ENCODE measurements around the gene SH3PXD2A. TPM values are rescaled to one million over a fixed set of nuclear protein-coding genes. Genes with fewer than 3 reads are reported as not detected.

Gene SH3PXD2A
- total RNA-seq, 2 donors from 2014 or later: 8.7 to 13.7 TPM

DNA sequence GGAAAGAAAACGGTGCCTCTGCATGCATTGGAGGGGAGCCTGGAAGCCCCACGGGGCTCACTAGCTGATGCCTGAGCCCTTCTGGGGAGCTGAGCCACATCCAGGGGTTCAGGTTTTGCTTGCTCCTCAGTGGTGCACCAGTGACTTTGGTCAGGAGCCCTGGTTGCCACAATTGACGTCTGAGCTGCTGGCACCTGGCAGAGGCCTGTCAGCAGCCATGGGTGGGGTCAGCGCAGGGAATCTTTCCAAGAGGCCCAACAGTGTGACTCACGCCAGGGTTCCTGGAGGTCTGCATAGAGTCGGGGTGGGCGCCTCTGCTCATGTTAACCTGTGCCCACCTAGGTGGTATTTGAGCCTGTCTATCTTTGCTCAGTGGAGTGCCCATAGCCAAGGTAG, 223.1 kb downstream of the SH3PXD2A start:
- peak overlapping the region; percentile 9 to 42 for H3K27ac Mint-ChIP-seq
- ATAC-seq (no peak), DNase-seq (ENCODE audit: low spot score in 2 of 2) (no peak)
- no peaks in the 10 kb centered on the region for H3K9me3 Mint-ChIP-seq
- no peaks in the 10 kb centered on the region for H3K36me3 Mint-ChIP-seq

- no peak for DNase-seq (ENCODE audit: low spot score in 2 of 2)
- Mint-ChIP-seq H3K36me3 (no peaks in the 10 kb centered on the region), H3K9me3 (no peaks in the 10 kb centered on the region), H3K27ac (no peak overlapping the region)
- no peak for ATAC-seq
Measured at GRCh38 chr10:103630156-103630555, 225.2 kb downstream of the SH3PXD2A start.

GRCh38 chr10:103629581-103629980, 225.8 kb downstream of the SH3PXD2A start:
- Mint-ChIP-seq H3K27ac (no peak overlapping the region), H3K9me3 (no peaks in the 10 kb centered on the region), H3K36me3 (no peaks in the 10 kb centered on the region)
- ATAC-seq (no peak), DNase-seq (ENCODE audit: low spot score in 2 of 2) (no peak)

GRCh38 chr10:103627893-103628292, 227.5 kb downstream of the SH3PXD2A start:
- ATAC-seq (no peak), DNase-seq (ENCODE audit: low spot score in 2 of 2) (no peak)
- H3K9me3 Mint-ChIP-seq: no peaks in the 10 kb centered on the region
- H3K36me3 Mint-ChIP-seq: no peaks in the 10 kb centered on the region
- peak overlapping the region; percentile 11 to 55 for H3K27ac Mint-ChIP-seq

- DNase-seq (ENCODE audit: low spot score in 2 of 2) (no peak), ATAC-seq (no peak)
- Mint-ChIP-seq H3K36me3 (no peaks in the 10 kb centered on the region), H3K9me3 (no peaks in the 10 kb centered on the region), H3K27ac (no peak overlapping the region)
Measured at GRCh38 chr10:103627111-103627892, 228.1 kb downstream of the SH3PXD2A start.

- Mint-ChIP-seq H3K27ac (no peak overlapping the region), H3K36me3 (no peaks in the 10 kb centered on the region), H3K9me3 (no peaks in the 10 kb centered on the region)
- DNase-seq (ENCODE audit: low spot score in 2 of 2) (no peak), ATAC-seq (no peak)
Measured at GRCh38 chr10:103626178-103626577, 229.2 kb downstream of the SH3PXD2A start.

DNA sequence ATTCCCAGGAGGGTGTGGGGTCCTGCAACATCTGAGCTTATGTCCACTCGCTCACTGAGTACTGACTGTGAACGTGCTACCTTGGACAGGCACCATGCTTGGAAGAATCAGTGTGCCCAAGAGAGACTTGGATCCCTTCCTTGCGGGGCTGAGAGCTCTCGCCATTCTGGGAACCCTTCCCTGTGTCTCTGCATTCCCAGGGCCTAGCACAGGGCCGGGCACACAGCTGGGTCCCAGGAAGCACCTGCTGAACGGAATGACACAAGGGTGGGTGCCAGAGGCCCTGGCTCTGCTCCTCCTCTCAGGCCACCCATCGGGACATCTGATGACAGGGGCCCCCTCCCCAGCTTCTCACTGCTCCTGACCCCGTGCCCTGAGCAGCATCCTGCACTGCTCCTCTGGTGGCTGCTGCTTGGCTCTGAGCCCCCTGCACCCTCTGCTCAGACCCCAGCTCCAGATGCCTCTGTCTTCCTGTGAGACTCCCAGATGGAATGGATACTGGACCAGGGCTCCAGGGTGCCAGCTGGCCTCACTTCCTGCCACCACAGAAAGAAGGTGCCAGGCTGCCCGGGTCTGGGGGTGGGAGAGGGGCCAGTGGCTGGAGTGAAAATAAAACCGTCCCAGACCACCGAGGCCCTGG, 232.3 kb downstream of the SH3PXD2A start:
- no peak overlapping the region for H3K27ac Mint-ChIP-seq
- no peaks in the 10 kb centered on the region for H3K36me3 Mint-ChIP-seq
- DNase-seq (ENCODE audit: low spot score in 2 of 2) (no peak), ATAC-seq (no peak)
- H3K9me3 Mint-ChIP-seq: no peaks in the 10 kb centered on the region

DNA sequence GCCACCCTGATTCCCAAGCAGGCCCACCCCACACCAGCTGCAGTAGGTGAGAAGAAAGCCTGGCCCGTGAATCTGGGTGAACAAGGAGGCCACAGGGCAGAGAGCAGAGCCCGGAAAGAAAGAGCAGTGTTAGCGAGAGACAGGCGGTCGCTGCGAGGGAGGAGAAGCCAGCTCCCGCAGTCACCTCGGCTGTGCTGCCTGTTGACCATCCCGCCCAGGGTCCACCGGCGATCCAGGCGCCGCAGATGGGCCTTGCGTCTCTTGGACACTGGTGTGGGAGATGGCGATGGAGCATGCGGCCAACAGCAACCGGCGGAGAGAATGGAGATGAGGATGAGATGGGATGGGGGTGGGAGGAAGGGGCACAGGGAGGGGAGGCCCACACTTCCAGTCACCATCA, 233.1 kb downstream of the SH3PXD2A start:
- no peak for DNase-seq (ENCODE audit: low spot score in 2 of 2)
- Mint-ChIP-seq H3K9me3 (no peaks in the 10 kb centered on the region), H3K36me3 (no peaks in the 10 kb centered on the region), H3K27ac (peak overlapping the region in 1 of 2 donors; percentile 36)
- ATAC-seq: no peak

DNA sequence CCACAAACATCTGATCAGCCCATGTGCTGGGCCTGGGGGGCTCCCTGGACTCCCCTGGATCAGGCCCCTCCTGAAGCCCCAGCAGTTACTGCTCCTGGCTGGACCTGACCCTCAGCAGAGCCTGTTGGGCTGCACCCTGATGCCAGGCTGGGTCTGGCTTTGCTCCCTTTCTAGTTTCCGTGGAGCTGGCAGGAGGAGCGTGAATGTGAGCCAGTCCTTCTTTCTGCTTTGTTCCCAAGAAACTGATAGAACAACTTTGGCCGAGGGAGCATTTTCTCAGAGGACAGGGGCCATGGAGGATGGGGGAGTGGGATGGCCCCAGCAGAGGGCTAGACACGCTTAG, 233.6 kb downstream of the SH3PXD2A start:
- peak overlapping the region in 1 of 2 donors; percentile 36 for H3K27ac Mint-ChIP-seq
- H3K36me3 Mint-ChIP-seq: no peaks in the 10 kb centered on the region
- DNase-seq (ENCODE audit: low spot score in 2 of 2): no peak
- ATAC-seq: no peak
- no peaks in the 10 kb centered on the region for H3K9me3 Mint-ChIP-seq

GRCh38 chr10:103620891-103621782, 234.2 kb downstream of the SH3PXD2A start:
- no peak overlapping the region for H3K27ac Mint-ChIP-seq
- H3K36me3 Mint-ChIP-seq: no peaks in the 10 kb centered on the region
- no peak for DNase-seq (ENCODE audit: low spot score in 2 of 2)
- no peaks in the 10 kb centered on the region for H3K9me3 Mint-ChIP-seq
- no peak for ATAC-seq

DNA sequence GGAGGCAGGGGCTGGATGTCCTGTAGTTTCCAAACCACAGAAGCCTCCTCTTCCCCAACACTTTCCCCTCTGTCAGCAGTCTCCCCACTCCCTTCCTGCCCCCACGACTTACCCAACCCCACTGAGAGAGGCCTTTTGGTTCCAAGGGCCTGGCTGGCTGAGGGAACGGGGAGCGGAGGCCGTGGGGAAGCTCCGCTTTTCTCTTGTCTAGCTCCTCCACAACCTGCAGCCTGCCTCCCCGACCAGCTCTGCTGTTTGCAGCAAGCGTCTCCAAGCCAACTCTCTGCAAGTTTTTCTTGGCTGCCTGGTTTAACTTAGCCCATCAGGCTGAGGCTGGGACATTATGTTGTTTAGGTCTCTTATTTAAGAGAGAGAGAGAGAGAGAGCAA, 235.0 kb downstream of the SH3PXD2A start:
- H3K9me3 Mint-ChIP-seq: no peaks in the 10 kb centered on the region
- H3K27ac Mint-ChIP-seq: peak overlapping the region in 1 of 2 donors; percentile 7
- H3K36me3 Mint-ChIP-seq: no peaks in the 10 kb centered on the region
- ATAC-seq (no peak), DNase-seq (ENCODE audit: low spot score in 2 of 2) (no peak)

DNA sequence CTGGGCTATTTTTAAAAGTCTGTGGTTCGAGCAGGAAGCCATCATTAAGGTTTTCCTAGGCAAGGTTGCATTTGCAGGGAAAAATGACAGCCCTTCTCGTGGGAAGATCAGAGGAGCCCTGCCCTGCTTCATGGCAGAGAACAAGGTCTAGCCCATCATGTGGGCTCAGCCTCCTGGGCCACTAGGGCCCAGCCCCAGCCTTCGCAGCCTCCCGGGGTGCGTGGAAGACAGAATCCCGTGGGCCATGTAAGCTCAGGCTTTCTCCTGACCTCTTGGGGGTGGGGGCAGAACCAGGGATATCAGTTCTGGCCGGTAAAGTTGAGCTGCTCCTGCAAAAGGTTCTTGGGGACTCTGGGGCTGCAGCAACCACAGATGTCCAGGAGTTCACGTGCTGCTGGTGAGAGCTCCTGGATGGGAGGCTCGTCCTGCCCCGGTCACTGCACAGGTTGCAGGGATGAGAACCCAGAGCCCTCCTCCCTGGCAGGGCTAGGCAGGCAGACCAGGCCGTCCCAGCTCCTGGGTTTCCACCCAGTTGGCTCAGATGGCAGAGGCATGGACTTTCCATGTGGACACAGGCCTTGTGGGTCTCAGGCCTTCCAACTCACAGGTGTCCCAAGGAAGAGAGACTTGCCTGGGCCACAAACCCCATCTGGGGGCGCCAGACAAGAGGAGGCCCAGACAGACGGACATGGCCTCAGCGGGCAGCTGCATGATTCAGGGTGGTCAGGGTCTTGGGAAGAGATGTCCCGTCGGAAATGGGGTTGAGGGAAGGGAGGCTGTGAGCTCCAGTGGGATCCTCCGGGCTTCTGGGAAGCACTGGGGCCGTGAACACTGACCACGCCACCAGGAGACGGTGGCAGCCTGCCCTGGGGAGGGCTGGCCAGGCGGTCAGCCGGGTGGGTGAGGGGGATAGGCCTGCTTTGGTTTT, 235.7 kb downstream of the SH3PXD2A start:
- DNase-seq (ENCODE audit: low spot score in 2 of 2) (no peak), ATAC-seq (no peak)
- Mint-ChIP-seq H3K9me3 (no peaks in the 10 kb centered on the region), H3K36me3 (peaks cover 0 to 3% of the 10 kb centered on the region in 2 donors), H3K27ac (no peak overlapping the region)

GRCh38 chr10:103618575-103619423, 236.6 kb downstream of the SH3PXD2A start:
- Mint-ChIP-seq H3K36me3 (peaks cover 0 to 5% of the 10 kb centered on the region in 2 donors), H3K9me3 (no peaks in the 10 kb centered on the region), H3K27ac (no peak overlapping the region)
- DNase-seq (ENCODE audit: low spot score in 2 of 2) (no peak), ATAC-seq (no peak)

GRCh38 chr10:103617602-103618385, 237.6 kb downstream of the SH3PXD2A start:
- no peak for DNase-seq (ENCODE audit: low spot score in 2 of 2)

More at GRCh38 chr10:103617602-103618385, 237.6 kb downstream of the SH3PXD2A start:
- Mint-ChIP-seq H3K36me3 (peaks cover 0 to 5% of the 10 kb centered on the region in 2 donors), H3K27ac (peak overlapping the region in 1 of 2 donors; percentile 28), H3K9me3 (no peaks in the 10 kb centered on the region)
- ATAC-seq: no peak

Data from activated naive CD4-positive, alpha-beta T cell treated with anti-CD3 and anti-CD28 coated beads, Interleukin-2, amount 50 U/mL, for 72 hours (primary cell).